GM18505 (cell line): ENCODE measurements around the gene PIK3R6.

Experiments
- ATAC-seq: cut with Tn5 transposase; IDR thresholded peaks from one replicate; pipeline ENCODE4 v1.9.1; 2021; ENCODE audit not compliant: unreplicated experiment
- POLR2A ChIP-seq: IDR thresholded peaks from 4 replicates; pipeline ENCODE4 v1.6.1; 2011; ENCODE audit warnings: borderline replicate concordance; ENCODE audit not compliant: insufficient read depth, insufficient read length; ENCODE audit errors: extremely low read depth

PIK3R6 gene

DNA sequence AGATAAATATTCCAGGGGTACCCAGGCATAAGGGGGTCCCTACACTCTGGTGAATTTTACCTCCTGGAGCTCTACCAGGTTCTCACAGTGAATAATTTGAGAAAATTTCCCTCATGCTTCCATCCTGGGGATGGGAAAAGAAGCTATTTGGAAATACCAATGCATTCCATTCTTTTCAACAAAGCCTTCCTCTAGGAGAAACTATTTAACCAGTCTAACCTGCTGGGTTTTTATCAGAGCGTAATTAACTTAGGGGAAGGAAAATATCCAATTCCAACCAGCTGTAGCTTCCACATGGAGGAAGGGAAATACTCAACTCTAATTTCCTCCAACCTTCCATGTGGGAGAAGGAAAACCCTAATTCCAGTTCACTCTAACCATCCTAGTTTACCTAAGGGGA is 85.3 kb downstream of the PIK3R6 start:
- TF ChIP-seq POLR2A, result no peak
- no peak for ATAC-seq

DNA sequence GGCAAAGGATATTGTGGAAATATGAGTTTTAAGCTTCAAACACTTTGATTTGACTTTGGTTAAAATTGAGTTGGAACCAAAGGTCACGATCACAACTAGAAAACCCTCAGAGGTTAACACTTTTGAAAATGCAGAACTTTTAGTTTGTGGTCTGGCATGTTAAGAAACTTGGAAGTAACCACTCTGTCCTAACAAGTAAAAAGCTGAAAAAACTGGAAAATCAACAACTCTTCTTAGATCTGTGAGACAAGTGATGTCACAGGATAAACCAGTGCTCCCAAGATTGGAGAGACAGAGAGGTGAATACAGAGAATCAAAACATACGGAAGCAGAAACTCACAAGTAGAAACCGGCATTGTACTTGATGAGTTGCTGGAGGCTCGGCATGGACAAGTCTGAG is 85.7 kb downstream of the PIK3R6 start:
- ATAC-seq, result no peak
- no peak for TF ChIP-seq POLR2A

DNA sequence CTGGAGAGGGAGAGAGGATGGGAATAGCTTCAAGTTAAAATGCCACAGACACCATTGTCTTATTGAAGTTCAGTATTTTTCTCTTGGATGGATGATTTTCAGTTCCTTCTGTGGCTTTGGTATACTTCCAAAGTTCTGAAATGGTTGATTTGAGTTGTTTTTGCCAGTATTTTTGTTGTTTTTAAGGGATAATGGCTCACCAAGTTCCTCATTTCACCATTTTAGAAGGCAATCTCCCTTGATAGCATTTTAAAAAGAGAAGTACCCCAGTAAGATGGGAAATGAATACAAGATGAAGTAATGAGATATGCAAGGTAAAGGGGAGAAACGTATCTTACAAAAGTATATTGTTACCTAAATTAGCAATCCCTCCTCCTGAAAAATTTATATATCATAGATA is 90.6 kb downstream of the PIK3R6 start:
- TF ChIP-seq POLR2A, result no peak
- ATAC-seq, result no peak

DNA sequence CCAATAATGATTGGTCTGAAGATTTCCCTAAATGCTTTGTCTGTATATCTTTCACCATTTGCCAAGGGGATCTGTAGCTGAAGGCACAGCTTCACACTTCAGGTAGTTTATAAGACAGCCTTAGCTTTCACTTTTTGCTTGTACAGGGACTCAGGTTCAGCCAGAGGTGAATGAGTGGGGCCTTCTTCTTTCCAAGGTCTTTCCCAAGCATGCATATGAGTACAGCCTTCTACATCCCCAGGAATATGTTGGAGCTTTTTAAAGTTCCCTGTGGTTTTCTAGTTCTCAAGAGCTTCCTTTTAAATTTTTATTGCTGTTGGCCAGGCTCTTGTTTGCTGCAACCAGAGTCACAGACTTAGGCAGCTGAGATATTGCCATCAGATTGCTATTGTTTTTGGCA is 91.2 kb downstream of the PIK3R6 start:
- no peak for ATAC-seq
- TF ChIP-seq POLR2A, result no peak

DNA sequence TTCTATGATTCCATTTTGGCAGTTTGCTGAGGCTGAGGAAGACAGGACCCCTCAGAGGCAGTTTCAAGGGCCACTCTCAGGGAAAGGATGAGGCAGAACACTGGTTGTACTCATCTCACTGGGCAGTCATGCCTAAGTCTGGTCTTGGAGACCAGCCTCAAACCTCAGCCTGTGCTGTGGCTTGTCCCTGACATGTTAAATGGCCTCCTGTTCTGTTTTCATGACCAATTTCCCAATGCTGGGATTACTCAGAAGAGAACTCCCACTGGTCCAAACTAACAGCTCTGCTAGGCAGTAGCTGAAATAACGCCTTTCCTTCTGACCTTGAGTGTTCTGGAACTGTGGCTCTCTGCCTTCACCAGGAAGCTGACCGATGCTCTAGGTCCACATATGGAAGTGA is 100.7 kb downstream of the PIK3R6 start:
- no peak for TF ChIP-seq POLR2A
- no peak for ATAC-seq

DNA sequence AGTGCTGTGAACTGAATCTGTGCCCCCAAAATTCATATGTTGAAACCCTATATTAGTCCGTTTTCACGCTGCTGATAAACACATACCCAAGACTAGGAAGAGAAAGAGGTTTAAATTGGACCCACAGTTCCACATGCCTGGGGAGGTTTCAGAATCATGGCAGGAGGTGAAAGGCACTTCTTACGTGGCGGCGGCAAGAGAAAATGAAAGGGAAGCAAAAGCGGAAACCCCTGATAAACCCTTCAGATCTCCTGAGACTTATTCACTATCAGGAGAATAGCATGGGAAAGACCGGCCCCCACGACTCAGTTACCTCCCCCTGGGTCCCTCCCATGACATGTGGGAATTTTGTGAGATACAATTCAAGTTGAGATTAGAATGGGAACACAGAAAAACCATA is 105.5 kb downstream of the PIK3R6 start:
- TF ChIP-seq POLR2A, result no peak
- no peak for ATAC-seq

DNA sequence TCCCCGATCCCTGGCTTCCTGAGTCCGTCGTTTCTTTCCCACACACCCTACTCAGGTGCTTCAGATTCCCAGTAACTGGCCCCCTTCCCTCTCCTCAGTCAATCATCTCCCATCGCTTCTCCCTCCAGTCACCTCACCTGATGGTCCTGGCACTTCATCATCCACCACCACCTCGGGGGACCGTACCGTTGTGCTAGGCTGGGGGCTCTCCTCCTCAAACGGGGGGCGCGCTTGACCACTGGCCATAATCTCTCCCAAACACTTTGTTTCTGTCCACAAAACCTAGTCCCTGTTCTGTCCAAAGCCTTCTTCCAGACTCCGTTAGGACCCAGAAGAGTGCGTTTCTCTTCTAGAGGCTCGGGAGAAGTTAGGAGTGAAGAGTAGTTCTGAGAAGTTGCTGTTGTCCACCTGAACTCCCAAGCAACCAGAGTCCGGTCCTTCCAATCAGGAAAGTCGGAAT is 109.3 kb downstream of the PIK3R6 start, which contains the start of gene SPDYE4:
Gene SPDYE4, minus strand, starts transcription at position 410 of the 460 bp plus-strand sequence. Its CDS starts 164 bp downstream, at position 246.
- TF ChIP-seq POLR2A, result no peak
- no peak for ATAC-seq

DNA sequence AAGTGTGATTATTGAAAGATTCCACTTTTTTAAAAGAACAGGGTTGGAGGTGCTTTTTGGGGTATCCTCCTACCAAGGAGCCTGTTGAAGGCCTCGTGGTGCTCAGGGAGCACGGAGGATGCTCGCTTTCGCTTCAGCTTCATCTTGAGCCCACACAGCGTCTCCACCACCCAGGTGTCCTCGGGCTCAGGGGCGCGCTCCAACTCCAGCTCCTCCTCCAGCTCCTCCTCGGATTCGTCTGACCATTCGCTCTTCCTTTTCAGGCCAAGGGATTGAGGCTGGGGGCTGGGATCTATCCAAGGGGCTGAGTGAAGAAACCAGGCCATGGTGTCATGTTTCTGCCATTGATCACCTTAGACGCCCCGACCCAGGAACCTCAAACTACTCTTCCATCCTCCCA is 110.3 kb downstream of the PIK3R6 start:
- ATAC-seq, result no peak
- TF ChIP-seq POLR2A, result no peak

DNA sequence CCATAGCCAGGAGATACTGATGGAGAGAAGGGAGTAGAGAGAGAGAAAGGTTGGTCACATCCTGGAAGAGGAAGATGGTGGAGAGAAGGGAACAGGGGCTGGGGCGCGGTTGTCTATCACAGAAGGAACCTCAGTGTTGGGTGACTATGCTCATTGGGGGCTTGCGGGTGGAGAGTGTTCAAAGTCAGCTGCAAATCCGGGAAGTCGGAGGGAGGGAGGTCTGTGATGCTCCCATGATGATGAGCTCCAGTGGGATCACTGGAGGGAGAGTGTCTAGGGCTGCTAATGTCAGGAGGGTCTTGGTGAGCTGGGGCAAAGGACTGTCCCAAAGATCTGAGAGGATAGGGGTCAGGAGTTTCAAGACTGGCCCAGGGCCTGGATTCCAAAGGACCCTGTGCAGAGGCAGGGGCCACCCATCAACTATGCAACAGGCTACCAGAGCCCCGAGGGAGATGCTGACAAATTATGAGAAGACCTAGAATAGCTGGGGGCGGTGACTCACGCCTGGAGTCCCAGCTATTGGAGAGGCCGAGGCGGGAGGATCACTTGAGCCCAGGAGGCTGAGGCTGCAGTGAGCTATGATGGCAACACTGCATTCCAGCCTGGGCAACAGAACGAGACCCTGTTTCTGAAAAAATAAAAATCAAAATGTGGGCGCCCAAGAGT is 111.8 kb downstream of the PIK3R6 start:
- no peak for TF ChIP-seq POLR2A
- ATAC-seq, result no peak

DNA sequence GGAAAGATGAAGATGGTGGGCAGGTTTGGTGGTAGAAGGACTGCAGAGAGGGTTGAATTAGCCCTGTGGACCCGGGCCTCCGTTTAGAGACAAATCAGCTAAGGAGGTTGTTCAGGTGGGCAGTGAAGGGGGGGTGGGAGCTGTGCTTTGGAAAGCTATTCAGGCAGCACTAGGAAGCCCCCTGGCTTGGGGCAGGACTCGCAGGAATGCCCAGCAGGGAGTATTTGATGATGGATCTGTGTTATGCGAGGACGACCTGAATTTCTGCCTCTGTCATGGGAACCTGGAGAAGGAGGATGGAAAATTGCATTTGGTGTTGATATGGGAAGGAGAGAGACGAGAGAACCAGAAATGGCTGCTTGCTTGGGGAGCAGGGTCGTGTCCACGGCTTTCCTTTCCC is 112.6 kb downstream of the PIK3R6 start:
- ATAC-seq, result no peak
- TF ChIP-seq POLR2A, result no peak

DNA sequence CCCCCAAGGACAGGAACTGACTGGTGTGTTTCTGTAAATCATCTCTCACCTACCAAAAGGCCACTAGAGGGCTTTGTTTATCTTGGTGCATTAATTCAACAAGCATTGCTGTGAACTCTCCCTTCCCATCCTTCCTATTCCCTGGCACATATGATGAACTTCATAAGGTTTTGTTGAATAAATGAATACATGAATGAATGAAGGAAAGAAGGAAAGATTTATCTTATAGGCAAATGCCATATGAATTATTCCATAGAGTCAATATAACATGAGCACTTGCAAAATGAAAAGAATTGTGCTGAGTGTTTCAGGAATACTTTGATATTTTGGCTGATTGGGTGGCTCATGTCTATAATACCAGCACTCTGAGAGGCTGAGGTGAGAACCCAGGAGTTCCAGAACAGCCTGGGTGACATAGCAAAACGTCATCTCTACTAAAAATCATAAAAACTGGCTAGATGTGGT is 113.5 kb downstream of the PIK3R6 start:
- no peak for ATAC-seq
- no peak for TF ChIP-seq POLR2A

DNA sequence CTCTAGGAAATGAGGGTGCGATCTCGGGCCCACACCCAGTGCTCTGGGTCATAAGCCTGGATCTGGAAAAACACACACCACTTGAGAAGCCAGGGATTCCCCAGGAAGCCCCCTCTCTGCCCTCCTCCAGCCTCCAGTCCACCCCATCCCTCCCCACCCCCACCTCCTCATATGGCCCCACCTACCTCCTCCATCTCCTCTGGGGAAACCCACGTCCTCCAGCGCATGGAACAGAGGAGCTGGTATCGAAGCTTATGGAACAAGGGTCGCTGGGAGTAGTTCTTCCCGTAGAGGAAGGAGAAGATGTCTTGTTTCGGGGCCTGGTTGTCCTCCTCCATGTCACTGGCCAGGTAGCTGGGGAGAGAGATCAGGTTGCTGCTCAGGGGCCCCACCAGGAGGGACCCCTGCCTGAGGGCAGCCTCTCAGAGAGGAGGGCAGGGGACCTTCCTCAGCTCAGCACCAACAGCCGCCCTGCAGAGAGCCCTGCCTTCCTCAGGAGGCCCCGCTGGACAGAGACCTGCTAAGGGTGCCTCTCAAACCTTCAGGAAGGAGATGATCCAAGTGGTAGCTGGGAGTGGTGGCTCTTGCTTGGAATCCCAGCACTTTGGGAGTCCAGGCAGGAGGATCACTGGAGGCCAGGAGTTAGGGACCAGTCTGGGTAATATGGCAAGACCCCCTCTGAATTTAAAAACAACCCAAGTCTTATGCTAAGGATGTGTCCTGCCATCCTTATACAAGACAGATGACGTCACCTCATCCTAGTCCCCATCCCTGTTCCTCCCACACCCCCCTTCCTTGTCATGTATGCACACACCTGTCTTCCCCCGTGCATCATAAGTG is 114.1 kb downstream of the PIK3R6 start:
- TF ChIP-seq POLR2A, result no peak
- no peak for ATAC-seq
